Measurements from ENCODE around the gene TAAR2. TPM values are rescaled to one million over a fixed set of nuclear protein-coding genes. Genes with fewer than 3 reads are reported as not detected.

TAAR2 gene
- total and polyA plus RNA-seq, 2 donors (not counting 1 experiment from before 2014, with no cell fraction given), result not detected

DNA sequence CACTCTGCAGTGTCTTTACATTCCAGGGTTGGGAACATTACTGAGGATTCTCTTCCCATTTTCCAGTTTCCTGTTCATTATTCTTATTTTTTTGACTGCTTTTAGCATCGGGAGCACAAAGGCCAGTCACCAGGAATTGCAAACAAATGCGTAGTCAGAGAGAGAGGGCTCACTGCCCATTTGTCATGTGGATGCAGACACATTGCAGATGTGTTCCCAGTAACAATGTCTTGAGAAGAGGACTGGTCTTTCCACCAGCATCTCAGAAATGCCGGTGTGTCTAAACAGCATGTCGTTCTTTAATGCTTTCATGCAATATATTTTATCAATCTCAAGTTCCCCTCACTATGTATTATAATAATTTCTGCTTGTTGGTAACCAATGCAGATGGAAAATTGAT is 54.9 kb downstream of the TAAR2 start:
- Histone ChIP-seq H3K4me1 (ENCODE audit: control insufficient read depth, extremely low read depth, insufficient read depth, low read length) (no peaks in the 10 kb centered on the region), H4K20me1 (ENCODE audit: control insufficient read depth, extremely low read depth, insufficient read depth, low read length) (no peaks in the 10 kb centered on the region), H3K4me3 (replicated peaks in 1 of 4; ENCODE audit: control extremely low read depth in 1 of 4, insufficient read depth in 1 of 4, low read depth in 3 of 4, low read length in 4 of 4) (no peak overlapping the region), H3K27ac (ENCODE audit: insufficient read depth, low read length) (no peak overlapping the region), H3K36me3 (ENCODE audit: control insufficient read depth, insufficient read depth, low read length) (no peaks in the 10 kb centered on the region), H3K9me3 (ENCODE audit: control insufficient read depth, insufficient read depth, low read depth, low read length) (no peaks in the 10 kb centered on the region), H3K79me2 (ENCODE audit: control insufficient read depth, insufficient read depth, low read length) (no peaks in the 10 kb centered on the region), H3K4me2 (ENCODE audit: extremely low read depth, insufficient read depth, low read length) (no peak overlapping the region), H2AFZ (ENCODE audit: low read length) (no peak overlapping the region), H3K27me3 (ENCODE audit: control insufficient read depth, insufficient read depth, low read length) (peaks cover 14% of the 10 kb centered on the region), H3K9ac (ENCODE audit: insufficient read depth, low read length) (no peak overlapping the region)
- no peak for TF ChIP-seq CTCF (conservative IDR thresholded peaks at IDR 0.05 in 1 of 2, IDR thresholded peaks at IDR 0.05 in 1 of 2; ENCODE audit: low read depth in 1 of 2, low read length in 2 of 2)
- no peak for TF ChIP-seq EZH2 (IDR thresholded peaks at IDR 0.05; ENCODE audit: low read length, missing control alignments)
- no peak for DNase-seq (ENCODE audit: low read depth in 2 of 2)

DNA sequence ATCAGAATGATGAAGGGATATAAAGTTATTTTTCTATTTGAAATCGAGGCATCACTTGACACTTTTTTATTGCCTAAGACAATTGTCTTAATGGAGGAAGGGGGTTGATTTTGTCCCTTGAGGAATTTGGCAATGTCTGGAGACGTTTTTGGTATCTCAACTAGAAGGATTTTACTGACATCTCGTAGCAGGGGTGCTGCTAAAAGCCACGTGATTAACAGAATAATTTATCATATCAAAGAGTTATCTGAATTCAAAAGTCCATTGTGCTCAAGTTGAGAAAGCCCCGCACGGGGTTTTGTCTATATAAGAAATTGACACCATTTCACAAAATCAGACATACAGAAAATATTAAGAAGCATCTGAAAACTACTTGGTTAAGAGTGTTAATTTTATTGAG is 55.5 kb downstream of the TAAR2 start:
- Histone ChIP-seq H3K27me3 (ENCODE audit: control insufficient read depth, insufficient read depth, low read length) (peaks cover 14% of the 10 kb centered on the region), H3K9me3 (ENCODE audit: control insufficient read depth, insufficient read depth, low read depth, low read length) (no peaks in the 10 kb centered on the region), H3K79me2 (ENCODE audit: control insufficient read depth, insufficient read depth, low read length) (no peaks in the 10 kb centered on the region), H4K20me1 (ENCODE audit: control insufficient read depth, extremely low read depth, insufficient read depth, low read length) (no peaks in the 10 kb centered on the region), H3K9ac (ENCODE audit: insufficient read depth, low read length) (no peak overlapping the region), H2AFZ (ENCODE audit: low read length) (no peak overlapping the region), H3K4me2 (ENCODE audit: extremely low read depth, insufficient read depth, low read length) (no peak overlapping the region), H3K27ac (ENCODE audit: insufficient read depth, low read length) (no peak overlapping the region), H3K36me3 (ENCODE audit: control insufficient read depth, insufficient read depth, low read length) (no peaks in the 10 kb centered on the region), H3K4me1 (ENCODE audit: control insufficient read depth, extremely low read depth, insufficient read depth, low read length) (no peaks in the 10 kb centered on the region), H3K4me3 (replicated peaks in 1 of 4; ENCODE audit: control extremely low read depth in 1 of 4, insufficient read depth in 1 of 4, low read depth in 3 of 4, low read length in 4 of 4) (no peak overlapping the region)
- no peak for DNase-seq (ENCODE audit: low read depth in 2 of 2)
- TF ChIP-seq CTCF (conservative IDR thresholded peaks at IDR 0.05 in 1 of 2, IDR thresholded peaks at IDR 0.05 in 1 of 2; ENCODE audit: low read depth in 1 of 2, low read length in 2 of 2) (no peak), EZH2 (IDR thresholded peaks at IDR 0.05; ENCODE audit: low read length, missing control alignments) (no peak)

DNA sequence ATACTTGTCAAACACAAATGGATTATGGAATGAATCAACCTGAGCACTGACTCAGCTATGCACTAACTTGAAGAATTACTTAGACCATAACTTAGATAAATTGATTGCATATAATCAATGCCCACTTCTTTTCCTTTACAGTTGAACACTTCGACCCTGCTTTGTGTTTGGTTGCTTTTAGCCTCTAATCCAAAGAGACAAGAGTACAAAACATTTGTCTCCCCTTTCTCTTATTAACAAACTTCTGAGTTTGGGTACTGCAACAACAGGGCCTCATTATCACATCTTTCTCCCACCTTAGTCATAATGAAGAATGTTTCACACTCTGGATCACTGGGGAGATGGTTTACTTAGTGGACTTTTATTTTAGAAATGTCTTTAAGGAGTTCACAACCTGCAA is 56.5 kb downstream of the TAAR2 start:
- H3K4me2 ChIP-seq (ENCODE audit: extremely low read depth, insufficient read depth, low read length), result no peak overlapping the region
- H4K20me1 ChIP-seq (ENCODE audit: control insufficient read depth, extremely low read depth, insufficient read depth, low read length), result no peaks in the 10 kb centered on the region
- TF ChIP-seq CTCF (conservative IDR thresholded peaks at IDR 0.05 in 1 of 2, IDR thresholded peaks at IDR 0.05 in 1 of 2; ENCODE audit: low read depth in 1 of 2, low read length in 2 of 2), result no peak
- no peak for TF ChIP-seq EZH2 (IDR thresholded peaks at IDR 0.05; ENCODE audit: low read length, missing control alignments)
- DNase-seq (ENCODE audit: low read depth in 2 of 2), result no peak
- no peaks in the 10 kb centered on the region for H3K9me3 ChIP-seq (ENCODE audit: control insufficient read depth, insufficient read depth, low read depth, low read length)
- H3K9ac ChIP-seq (ENCODE audit: insufficient read depth, low read length), result no peak overlapping the region
- no peak overlapping the region for H2AFZ ChIP-seq (ENCODE audit: low read length)
- H3K79me2 ChIP-seq (ENCODE audit: control insufficient read depth, insufficient read depth, low read length), result no peaks in the 10 kb centered on the region
- peaks cover 16% of the 10 kb centered on the region for H3K27me3 ChIP-seq (ENCODE audit: control insufficient read depth, insufficient read depth, low read length)
- H3K4me3 ChIP-seq (replicated peaks in 1 of 4; ENCODE audit: control extremely low read depth in 1 of 4, insufficient read depth in 1 of 4, low read depth in 3 of 4, low read length in 4 of 4), result no peak overlapping the region
- H3K27ac ChIP-seq (ENCODE audit: insufficient read depth, low read length), result no peak overlapping the region
- H3K4me1 ChIP-seq (ENCODE audit: control insufficient read depth, extremely low read depth, insufficient read depth, low read length), result no peaks in the 10 kb centered on the region
- no peaks in the 10 kb centered on the region for H3K36me3 ChIP-seq (ENCODE audit: control insufficient read depth, insufficient read depth, low read length)

Other genes with a start within 250 kb of the TAAR2 start
- gene MOXD1, start 222.8 kb downstream of the TAAR2 start, total RNA-seq, result 45.5 and 89.8 TPM in 2 replicates
- 65.1 and 100 TPM in 2 replicates for gene MOXD1, start 222.8 kb downstream of the TAAR2 start, polyA plus RNA-seq
- gene STX7, start 111.2 kb downstream of the TAAR2 start, total RNA-seq, result 18.0 and 53.0 TPM in 2 replicates
- 31.5 and 52.1 TPM in 2 replicates for gene STX7, start 111.2 kb downstream of the TAAR2 start, polyA plus RNA-seq
- not detected in 2 replicates for gene TAAR9, start 86.0 kb downstream of the TAAR2 start, total RNA-seq
- gene TAAR9, start 86.0 kb downstream of the TAAR2 start, polyA plus RNA-seq, result not detected in 2 replicates
- not detected in 2 replicates for gene TAAR8, start 71.6 kb downstream of the TAAR2 start, total RNA-seq
- gene TAAR8, start 71.6 kb downstream of the TAAR2 start, polyA plus RNA-seq, result not detected in 2 replicates
- gene TAAR6, start 54.0 kb downstream of the TAAR2 start, total RNA-seq, result not detected in 2 replicates
- not detected in 2 replicates for gene TAAR6, start 54.0 kb downstream of the TAAR2 start, polyA plus RNA-seq
- not detected in 2 replicates for gene TAAR5, start 34.5 kb downstream of the TAAR2 start, total RNA-seq
- gene TAAR5, start 34.5 kb downstream of the TAAR2 start, polyA plus RNA-seq, result not detected in 2 replicates
- gene TAAR1, start 34.9 kb upstream of the TAAR2 start, total RNA-seq, result not detected in 2 replicates
- not detected in 2 replicates for gene TAAR1, start 34.9 kb upstream of the TAAR2 start, polyA plus RNA-seq
- gene VNN1, start 89.8 kb upstream of the TAAR2 start, total RNA-seq, result not detected in 2 replicates
- gene VNN1, start 89.8 kb upstream of the TAAR2 start, polyA plus RNA-seq, result not detected in 2 replicates
- gene VNN2, start 133.6 kb upstream of the TAAR2 start, total RNA-seq, result under 0.01 and 0.33 TPM in 2 replicates
- 0.06 and 0.42 TPM in 2 replicates for gene VNN2, start 133.6 kb upstream of the TAAR2 start, polyA plus RNA-seq
- 7.2 and 8.1 TPM in 2 replicates for gene SLC18B1, start 174.4 kb upstream of the TAAR2 start, total RNA-seq
- 4.9 and 5.9 TPM in 2 replicates for gene SLC18B1, start 174.4 kb upstream of the TAAR2 start, polyA plus RNA-seq
- 1,467 and 1,811 TPM in 2 replicates for gene RPS12, start 190.3 kb upstream of the TAAR2 start, total RNA-seq
- gene RPS12, start 190.3 kb upstream of the TAAR2 start, polyA plus RNA-seq, result 3,327 and 3,609 TPM in 2 replicates

Data from fibroblast of lung (primary cell).